IMR-90 (cell line): ENCODE data around the gene RIOK2. TPM values are rescaled to one million over a fixed set of nuclear protein-coding genes. Genes with fewer than 3 reads are reported as not detected.

ENCODE experiments used
- microRNA-seq, 2 experiments: library from miRNA; stranded (forward) in 1 of 2; unstranded in 1 of 2; fragments of 10-50 nt in 1 of 2; fragments of <30 nt in 1 of 2; gene quantifications in 1 of 2; microRNA quantifications in 1 of 2; one replicate each; pipeline versions ENCODE3 to v1.1.0; 2013 to 2020; ENCODE audit not compliant: insufficient read depth in 1 of 2, insufficient read length in 1 of 2, unreplicated experiment in 1 of 2
- polyA plus RNA-seq, 3 experiments: library from polyadenylated mRNA; depleted of rRNA; stranded (reverse); fragments of >200 nt; gene quantifications; 2 replicates each; pipeline ENCODE4 v1.2.3, GENCODE V29; 2012; ENCODE audit warnings: low replicate concordance in 1 of 3
- small RNA-seq, 5 experiments: library from RNA; depleted of rRNA; stranded (forward); fragments of <200 nt; gene quantifications; one replicate each; pipeline ENCODE3, GENCODE V24; 2012
- total RNA-seq: library from RNA; depleted of rRNA; stranded (reverse); fragments of >200 nt; gene quantifications from 2 replicates; pipeline ENCODE4 v1.2.3, GENCODE V29; 2012; rRNA removed

RIOK2 gene
- total and polyA plus RNA-seq, 2 of the 4 experiments (the other 2 are of a cell fraction): 10.7 to 17.7 TPM

Small RNA genes within 50 kb of the gene (microRNA-seq; reads per million reads assigned to microRNA genes)
- gene RNU1-73P (ENCODE audit: insufficient read depth, insufficient read length): not detected

Small RNA genes within 50 kb of the gene (small RNA-seq; reads per million reads assigned to genes)
- 0 reads per million in 5 experiments for gene RNU1-73P

Other genes with a start within 250 kb of the RIOK2 start
- gene LNPEP, start 247.2 kb downstream of the RIOK2 start, total RNA-seq: 27.4 and 27.5 TPM in 2 replicates
- gene LNPEP, start 247.2 kb downstream of the RIOK2 start, polyA plus RNA-seq (2012; rRNA removed): 2.7 and 3.6 TPM in 2 replicates
- not detected in 2 replicates for gene LIX1, start 40.6 kb downstream of the RIOK2 start, total RNA-seq
- not detected in 2 replicates for gene LIX1, start 40.6 kb downstream of the RIOK2 start, polyA plus RNA-seq (2012; rRNA removed)